NT2/D1 (cell line): ENCODE results near the gene COIL.

Experiments
- SUZ12 ChIP-seq: IDR thresholded peaks from 2 replicates; pipeline ENCODE4 v1.6.1; 2011; ENCODE audit not compliant: insufficient read length, insufficient read depth; ENCODE audit errors: extremely low read depth
- YY1 ChIP-seq: IDR thresholded peaks from 2 replicates; pipeline ENCODE4 v1.6.1; 2011; ENCODE audit not compliant: insufficient read length, insufficient read depth
- ZNF274 ChIP-seq: IDR thresholded peaks from 2 replicates; pipeline ENCODE4 v1.6.1; 2011; ENCODE audit warnings: mild to moderate bottlenecking, low read depth, low read length

GRCh38 chr17:56903560-56903959 lies 57.3 kb downstream of the COIL start:
- TF ChIP-seq ZNF274 (no peak), YY1 (no peak), SUZ12 (no peak)
